OCI-LY1 (cell line): ENCODE measurements around the gene ARID3B.

Source experiments
- H2AFZ ChIP-seq: fragments of 200-600 bp; sonication (generic), shearing (Covaris generic); 2 replicates; pipeline ENCODE4 v1.6.0; 2014; ENCODE audit warnings: antibody characterized with exemption, mild to moderate bottlenecking, low read length
- H3F3A ChIP-seq: fragments of 200-600 bp; sonication (generic), shearing (Covaris generic); 2 replicates; pipeline ENCODE4 v1.6.0; 2014; ENCODE audit warnings: mild to moderate bottlenecking, antibody characterized with exemption, low read length, moderate library complexity; ENCODE audit not compliant: insufficient read depth
- H3K27ac ChIP-seq: fragments of 200-600 bp; sonication (generic); 2 replicates; pipeline ENCODE4 v1.5.1; 2014; ENCODE audit warnings: low read length, mixed run types, mild to moderate bottlenecking, low read depth; ENCODE audit not compliant: poor library complexity, severe bottlenecking
- H3K27me3 ChIP-seq: fragments of 200-600 bp; sonication (generic); 2 replicates; pipeline ENCODE4 v1.6.0; 2014; ENCODE audit warnings: antibody characterized with exemption, mild to moderate bottlenecking, low read length, moderate library complexity; ENCODE audit not compliant: insufficient read depth
- H3K36me3 ChIP-seq: fragments of 200-600 bp; sonication (generic); 2 replicates; pipeline ENCODE4 v1.6.1; 2014; ENCODE audit warnings: mild to moderate bottlenecking, antibody characterized with exemption, low read length, moderate library complexity, mixed read lengths; ENCODE audit not compliant: insufficient read depth
- H3K4me1 ChIP-seq: fragments of 200-600 bp; sonication (generic); 2 replicates; pipeline ENCODE4 v1.5.1; 2014; ENCODE audit warnings: mild to moderate bottlenecking, low read length, moderate library complexity; ENCODE audit not compliant: insufficient read depth, severe bottlenecking
- H3K4me2 ChIP-seq: fragments of 200-600 bp; sonication (generic), shearing (Covaris generic); 2 replicates; pipeline ENCODE4 v1.6.1; 2014; ENCODE audit warnings: low read length
- H3K4me3 ChIP-seq: fragments of 200-600 bp; sonication (generic); 2 replicates; pipeline ENCODE4 v1.5.1; 2014; ENCODE audit warnings: low read length, low read depth, mild to moderate bottlenecking, mixed read lengths; ENCODE audit not compliant: poor library complexity, severe bottlenecking
- H3K79me2 ChIP-seq: fragments of 200-600 bp; shearing (Covaris generic); 2 replicates; pipeline ENCODE4 v1.6.1; 2016; ENCODE audit warnings: mixed run types, low read length, mixed read lengths; ENCODE audit not compliant: insufficient read depth
- H3K9ac ChIP-seq: fragments of 200-600 bp; sonication (generic), shearing (Covaris generic); 2 replicates; pipeline ENCODE4 v1.6.1; 2014; ENCODE audit warnings: mild to moderate bottlenecking, low read length, mixed read lengths
- H3K9me2 ChIP-seq: fragments of 200-600 bp; sonication (generic), shearing (Covaris generic); 2 replicates; pipeline ENCODE4 v1.6.1; 2014; ENCODE audit warnings: low read depth, mild to moderate bottlenecking, low read length, mixed read lengths
- H3K9me3 ChIP-seq: fragments of 200-600 bp; shearing (Covaris generic); 2 replicates; pipeline ENCODE4 v1.6.1; 2014; ENCODE audit warnings: low read length, mixed read lengths
- H4K20me1 ChIP-seq: fragments of 200-600 bp; sonication (generic), shearing (Covaris generic); 2 replicates; pipeline ENCODE4 v1.6.0; 2016; ENCODE audit warnings: mild to moderate bottlenecking, low read length; ENCODE audit not compliant: insufficient read depth
- CTCF ChIP-seq: fragments of 200-600 bp; sonication (generic), shearing (Covaris generic); IDR thresholded peaks from 2 replicates; pipeline ENCODE4 v1.5.1; 2017; ENCODE audit warnings: mild to moderate bottlenecking, antibody characterized with exemption, low read length, moderate library complexity, mixed read lengths
- EZH2 ChIP-seq: fragments of 200-600 bp; sonication (generic), shearing (Covaris generic); IDR thresholded peaks from 2 replicates; pipeline ENCODE4 v1.8.0; 2017; ENCODE audit warnings: borderline replicate concordance, mixed run types, mild to moderate bottlenecking, antibody characterized with exemption, low read length, moderate library complexity, mixed read lengths

ARID3B gene

GRCh38 chr15:74613089-74613952 lies 72.3 kb downstream of the ARID3B start:
- TF ChIP-seq CTCF, result no peak
- TF ChIP-seq EZH2, result no peak
- Histone ChIP-seq H4K20me1 (no peaks in the 10 kb centered on the region), H3K27me3 (no peaks in the 10 kb centered on the region), H3K36me3 (no peaks in the 10 kb centered on the region; the same call in 1 of the 2 replicates), H3K4me3 (no peak overlapping the region), H2AFZ (no peak overlapping the region), H3K27ac (no peak overlapping the region), H3K9me3 (no peaks in the 10 kb centered on the region), H3K79me2 (peaks cover 25% of the 10 kb centered on the region), H3K4me1 (peaks cover 27% of the 10 kb centered on the region), H3K4me2 (no peak overlapping the region), H3K9me2 (no peaks in the 10 kb centered on the region), H3F3A (no peaks in the 10 kb centered on the region), H3K9ac (no peak overlapping the region)

- Histone ChIP-seq H2AFZ (no peak overlapping the region), H3K36me3 (no peaks in the 10 kb centered on the region; the same call in 1 of the 2 replicates), H3K27me3 (no peaks in the 10 kb centered on the region), H3K4me1 (peaks cover 27% of the 10 kb centered on the region), H4K20me1 (no peaks in the 10 kb centered on the region), H3K79me2 (peaks cover 31% of the 10 kb centered on the region), H3F3A (no peaks in the 10 kb centered on the region), H3K9me2 (no peaks in the 10 kb centered on the region), H3K27ac (no peak overlapping the region), H3K4me2 (peak overlapping the region; percentile 67), H3K4me3 (peak overlapping the region; percentile 94), H3K9me3 (no peaks in the 10 kb centered on the region), H3K9ac (peak overlapping the region; percentile 59)
- no peak for TF ChIP-seq EZH2
- TF ChIP-seq CTCF, result no peak
Observed at GRCh38 chr15:74613953-74614743, 73.1 kb downstream of the ARID3B start.

GRCh38 chr15:74614744-74615507 lies 73.9 kb downstream of the ARID3B start:
- H3F3A ChIP-seq, result no peaks in the 10 kb centered on the region
- H3K4me2 ChIP-seq, result peak overlapping the region; percentile 67
- peaks cover 27% of the 10 kb centered on the region for H3K4me1 ChIP-seq
- H3K9me3 ChIP-seq, result no peaks in the 10 kb centered on the region
- H3K27me3 ChIP-seq, result no peaks in the 10 kb centered on the region
- H3K36me3 ChIP-seq, result peaks cover 7% of the 10 kb centered on the region; the same call in 1 of the 2 replicates
- peak overlapping the region; percentile 97 for H3K9ac ChIP-seq
- peak overlapping the region; percentile 94 for H3K4me3 ChIP-seq
- H3K27ac ChIP-seq, result peak overlapping the region; percentile 88
- no peak for TF ChIP-seq EZH2
- no peaks in the 10 kb centered on the region for H4K20me1 ChIP-seq
- H3K9me2 ChIP-seq, result no peaks in the 10 kb centered on the region
- no peak overlapping the region for H2AFZ ChIP-seq
- peaks cover 31% of the 10 kb centered on the region for H3K79me2 ChIP-seq
